CD4-positive, alpha-beta T cell treated with Interleukin-12 subunit alpha and Interleukin-12 subunit beta, for 1 hour (primary cell): ENCODE data around the gene B3GNT2.
"Not testable (repeated sequence)": the region's sequence is repeated elsewhere in the genome, so short reads cannot be mapped to it uniquely, and the experiment has no call there.

Experiments used
- DNase-seq: peaks from one replicate; pipeline ENCODE4 v3.0.0-alpha.2; 2020

B3GNT2 gene

DNA sequence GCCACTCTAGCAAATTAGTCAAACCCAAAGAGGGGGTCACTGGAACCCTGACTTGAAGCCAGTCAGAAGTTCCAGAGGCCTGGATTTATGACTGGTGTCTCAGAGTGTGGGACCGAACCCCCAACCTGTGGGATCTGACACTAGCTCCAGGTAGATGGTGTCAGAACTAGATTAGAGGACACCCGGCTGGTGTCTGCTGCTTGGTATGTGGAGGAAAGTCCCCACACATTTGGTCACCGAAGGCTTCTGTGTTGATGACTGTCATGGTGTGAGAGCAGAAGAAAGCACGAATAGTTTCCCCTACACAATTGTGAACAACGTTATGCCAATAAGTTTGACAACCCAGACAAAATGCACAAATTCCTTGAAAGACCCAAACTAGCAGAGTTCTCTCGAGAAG, 48.1 kb downstream of the B3GNT2 start:
- DNase-seq, result no peak

DNA sequence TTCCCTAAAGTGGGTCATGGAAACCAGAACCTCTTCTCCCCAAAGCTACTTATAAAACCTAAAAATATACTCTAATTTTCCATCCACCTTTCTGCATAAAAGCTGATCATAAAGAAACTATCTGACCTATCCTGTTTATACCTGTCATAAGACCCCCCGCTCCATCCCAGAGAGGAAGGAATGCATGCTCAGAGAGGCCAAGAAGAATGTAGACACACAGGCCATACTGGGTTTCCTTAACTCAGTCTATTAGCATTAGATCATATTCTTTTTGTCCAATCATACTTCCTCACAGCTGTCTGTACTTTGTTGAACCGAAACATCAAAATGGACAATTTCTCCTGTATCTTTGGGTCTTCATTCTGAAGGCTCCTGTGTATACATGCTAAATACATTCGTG, 52.3 kb downstream of the B3GNT2 start:
- no peak for DNase-seq

DNA sequence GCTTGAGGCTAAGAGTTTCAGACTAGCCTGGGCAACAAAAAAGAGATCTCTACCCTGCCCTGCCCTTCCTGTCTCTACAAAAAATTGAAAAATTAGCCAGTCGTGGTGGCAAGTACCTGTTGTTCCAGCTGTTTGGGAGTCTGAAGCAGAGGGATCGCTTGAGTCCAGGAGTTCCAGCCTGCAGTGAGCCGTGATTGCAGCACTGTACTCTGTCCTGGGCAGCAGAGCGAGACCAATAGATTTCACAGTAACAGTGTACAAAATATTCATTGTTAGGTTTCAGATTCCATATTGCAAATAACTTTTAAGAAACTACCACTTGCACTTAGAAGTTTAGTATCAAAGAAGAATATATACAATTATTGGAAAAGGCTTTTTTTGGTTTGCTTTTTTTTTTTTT, 54.3 kb downstream of the B3GNT2 start:
- DNase-seq, result no peak

DNA sequence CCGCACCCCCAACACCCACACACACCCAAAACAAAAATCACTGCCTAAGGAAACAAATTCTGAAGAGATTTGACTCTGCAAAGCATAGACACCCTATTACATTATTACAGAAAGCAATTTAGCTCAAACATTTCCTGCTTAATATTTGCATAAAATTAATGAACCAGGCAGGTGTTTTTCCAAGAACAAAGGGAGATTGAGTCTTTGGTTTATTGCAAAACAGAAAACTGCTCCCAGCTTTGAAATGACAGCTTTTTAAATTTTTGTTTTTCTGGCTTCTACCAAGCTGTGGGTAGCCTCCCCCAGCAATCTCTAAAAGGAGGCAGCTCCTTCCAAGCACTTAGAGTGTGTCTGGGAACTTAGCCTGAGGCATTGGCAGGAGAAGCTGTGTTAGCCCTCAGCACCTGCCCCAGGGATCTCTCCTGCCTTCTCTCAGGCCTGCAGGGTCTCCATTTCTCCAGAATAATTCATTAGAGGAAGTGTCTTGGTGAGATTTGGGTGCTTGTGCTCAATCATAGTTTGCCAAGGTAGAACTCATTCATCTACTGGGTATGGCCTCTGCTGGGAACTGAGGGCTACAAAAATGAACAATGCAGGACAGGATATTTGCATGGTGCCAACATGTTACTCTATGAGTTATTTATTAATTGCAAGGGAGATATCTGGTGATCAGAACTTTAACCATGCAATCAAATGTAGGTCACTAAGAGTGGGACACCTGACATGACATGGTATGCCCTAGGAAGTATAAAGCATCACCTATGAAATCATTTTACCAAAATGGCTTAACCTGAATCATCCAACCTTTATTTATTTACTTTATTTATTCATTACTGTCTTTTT, 58.7 kb downstream of the B3GNT2 start:
- DNase-seq, result no peak

DNA sequence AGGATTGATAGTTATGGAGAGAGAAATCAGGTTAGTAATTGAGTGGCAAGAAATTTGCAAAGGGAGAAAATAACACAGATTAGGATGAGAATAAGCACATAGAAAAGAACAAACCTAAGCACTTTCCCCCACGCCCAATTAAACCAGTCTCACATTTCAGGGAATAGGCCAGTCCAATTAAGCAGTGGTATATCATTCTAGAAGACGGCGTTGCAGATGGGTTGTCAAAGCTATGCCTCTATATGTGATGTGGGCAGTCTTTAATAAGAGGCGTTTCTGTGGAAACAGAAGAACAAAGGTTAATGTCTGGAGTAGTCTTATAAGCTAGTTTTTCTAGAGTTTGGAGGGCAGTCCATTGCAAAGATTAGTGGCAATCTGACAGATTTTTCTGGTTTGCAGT, 61.6 kb downstream of the B3GNT2 start:
- DNase-seq, result no peak

DNA sequence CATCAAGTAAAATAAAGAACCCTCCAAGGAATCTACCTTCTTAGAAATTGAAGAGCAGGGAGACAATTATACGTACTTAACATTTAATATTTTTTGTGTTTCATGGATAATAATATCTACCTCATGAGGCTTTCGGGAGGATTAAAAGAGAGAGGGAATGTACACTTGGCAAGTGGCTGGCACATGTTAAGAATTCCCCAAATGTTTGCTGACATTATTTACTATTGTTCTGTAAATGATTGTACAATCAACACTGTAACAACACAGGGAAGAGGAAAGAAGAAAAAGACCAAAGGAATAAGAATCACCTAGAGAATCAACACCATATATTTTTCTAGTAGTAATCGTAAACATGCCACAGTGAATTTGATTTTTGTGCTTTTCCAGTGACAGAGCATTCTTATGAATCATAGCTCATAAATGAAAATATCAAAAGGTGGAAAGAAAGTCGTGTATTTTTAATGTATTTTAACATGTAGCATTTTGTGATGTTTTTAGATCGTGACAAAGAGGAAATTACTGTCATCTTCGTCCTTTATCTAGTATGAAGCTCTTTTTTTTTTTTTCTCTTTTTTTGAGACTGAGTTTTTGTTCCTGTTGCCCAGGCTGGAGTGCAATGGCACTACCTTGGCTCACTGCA, 67.3 kb downstream of the B3GNT2 start:
- DNase-seq, result no peak

DNA sequence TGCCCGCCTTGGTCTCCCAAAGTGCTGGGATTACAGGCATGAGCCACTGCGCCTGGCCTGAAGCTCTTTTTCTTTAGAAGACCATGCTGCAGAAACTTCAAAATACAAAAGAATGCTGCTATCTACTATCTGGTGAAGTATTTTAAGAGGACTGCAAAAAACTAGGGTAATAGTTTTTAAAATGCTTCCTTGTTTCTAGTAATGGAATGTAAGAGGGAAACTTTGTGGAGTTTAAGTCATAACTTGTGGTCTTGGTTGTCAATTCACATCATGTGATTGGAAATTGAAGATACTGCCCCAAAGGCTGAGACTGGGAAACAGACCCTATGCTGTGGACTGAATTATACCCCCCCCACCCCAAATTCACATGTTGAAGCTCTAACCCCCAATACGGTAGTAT, 68.3 kb downstream of the B3GNT2 start:
- DNase-seq, result no peak

DNA sequence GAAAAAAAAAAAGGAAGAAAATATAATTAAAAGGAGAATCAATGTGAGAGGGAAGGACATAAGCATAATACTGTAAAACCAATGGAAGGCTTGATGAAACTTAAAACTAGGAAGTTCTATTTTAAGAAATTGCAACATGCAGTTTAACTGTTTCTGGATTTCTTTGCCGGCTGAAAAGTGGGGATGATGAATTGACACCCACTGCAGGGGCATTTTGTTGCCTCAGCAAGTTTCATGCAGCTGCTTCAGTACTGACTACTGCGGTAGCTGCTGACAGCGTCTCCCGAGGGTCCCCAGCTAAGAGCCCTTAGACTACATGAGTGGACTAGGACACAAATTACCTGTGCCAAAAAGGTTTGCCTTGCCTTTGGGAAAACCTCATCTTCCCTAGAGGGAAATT, 69.2 kb downstream of the B3GNT2 start:
- DNase-seq, result no peak

DNA sequence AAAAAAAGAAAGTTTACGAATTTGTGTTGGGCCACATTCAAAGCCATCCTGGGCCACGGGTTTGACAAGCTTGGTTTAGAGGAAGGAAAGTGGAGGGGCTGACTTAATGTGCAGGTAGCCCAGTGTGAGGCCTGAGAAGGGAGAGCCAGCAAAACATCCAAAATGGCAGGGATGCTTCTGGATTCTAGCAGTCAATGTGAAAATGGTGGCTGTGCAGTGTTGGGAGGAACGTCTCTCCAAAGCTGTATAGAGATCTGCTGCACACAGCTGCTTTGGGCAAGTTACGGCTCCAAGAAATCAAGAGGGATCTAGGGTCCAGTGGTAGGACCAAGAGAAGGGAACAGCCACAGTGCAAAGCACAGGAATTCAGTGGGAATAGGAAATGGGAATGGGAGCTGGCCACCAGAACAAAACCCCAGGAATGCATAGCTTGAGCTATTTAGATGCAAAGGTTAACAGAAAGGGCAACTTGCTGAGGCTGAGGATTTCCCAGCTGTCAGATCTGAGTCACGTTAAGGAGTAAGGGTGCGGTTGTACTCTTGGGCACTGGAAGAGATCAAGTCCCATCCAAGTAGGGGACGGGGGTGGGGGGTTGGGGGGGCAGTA, 70.6 kb downstream of the B3GNT2 start:
- DNase-seq, result no peak

DNA sequence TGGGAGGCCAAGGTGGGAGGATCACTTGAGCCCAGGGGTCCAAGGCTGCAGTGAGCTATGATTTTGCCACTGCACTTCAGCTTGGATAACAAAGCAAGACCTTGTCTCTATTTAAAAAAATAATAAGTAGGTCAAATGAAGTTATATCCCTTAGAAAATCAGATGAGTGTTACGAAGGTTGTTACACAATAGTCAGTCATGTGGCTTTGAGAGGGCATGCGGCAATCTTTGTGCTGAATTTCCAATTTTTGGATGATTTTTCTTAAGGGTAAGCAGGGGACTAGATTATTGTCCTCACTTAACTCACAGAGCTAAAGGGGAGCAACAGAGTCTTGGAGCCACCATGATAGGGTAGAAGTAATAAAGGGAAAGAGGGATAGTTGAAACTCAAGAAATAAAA, 71.8 kb downstream of the B3GNT2 start:
- no peak for DNase-seq

DNA sequence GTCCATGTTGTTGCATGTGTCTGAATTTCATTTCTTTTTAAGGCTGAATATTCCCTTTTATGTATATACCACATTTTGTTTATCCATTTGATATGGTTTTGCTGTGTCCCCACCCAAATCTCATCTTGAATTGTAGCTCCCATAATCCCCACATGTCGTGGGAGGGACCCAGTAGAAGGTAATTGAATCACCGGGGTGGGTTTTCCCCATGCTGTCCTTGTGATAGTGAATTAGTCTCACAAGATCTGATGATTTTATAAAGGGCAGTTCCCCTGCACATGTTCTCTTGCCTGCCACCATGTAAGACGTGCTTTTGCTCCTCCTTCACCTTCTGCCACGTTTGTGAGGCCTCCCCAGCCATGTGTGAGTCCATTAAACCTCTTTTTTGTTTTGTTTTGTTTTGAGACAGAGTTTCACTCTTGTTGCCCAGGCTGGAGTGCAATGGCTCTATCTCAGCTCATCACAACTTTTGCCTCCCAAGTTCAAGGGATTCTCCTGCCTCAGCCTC, 72.8 kb downstream of the B3GNT2 start:
- DNase-seq, result not testable (repeated sequence)

DNA sequence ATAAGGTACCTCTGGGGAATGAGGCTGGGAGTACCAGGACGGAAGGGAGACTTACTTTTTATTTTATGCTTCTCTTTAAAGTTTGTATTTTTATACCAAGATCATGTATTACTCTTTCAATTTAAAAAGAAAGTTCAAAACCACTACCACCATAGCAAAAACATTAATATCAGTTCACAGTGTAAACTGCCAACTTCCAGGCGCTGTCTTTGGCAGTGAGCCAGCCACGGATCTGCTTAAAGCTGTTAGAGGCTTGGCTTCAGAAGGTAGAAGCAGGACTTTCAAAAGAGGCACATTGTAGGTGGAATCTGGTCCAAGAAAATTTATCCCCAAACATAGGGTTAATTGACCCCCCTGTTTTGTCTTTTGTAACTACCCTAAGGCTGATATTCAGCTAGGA, 74.8 kb downstream of the B3GNT2 start:
- no peak for DNase-seq
